K562 (cell line): ENCODE data around the gene POP5. TPM values are rescaled to one million over a fixed set of nuclear protein-coding genes. Genes with fewer than 3 reads are reported as not detected.

ENCODE experiments used
- ATF6 ChIP-seq: sonication (generic); formaldehyde crosslinking; IDR thresholded peaks from 2 replicates; pipeline ENCODE4 v1.4.0; 2020; ENCODE audit warnings: mild to moderate bottlenecking, missing genetic modification reagents
- GTF2F1 ChIP-seq: IDR thresholded peaks from 2 replicates; pipeline ENCODE4 v1.6.1; 2011; ENCODE audit warnings: low read depth, low read length, improper control_type of control experiment
- HCFC1 ChIP-seq: IDR thresholded peaks from 2 replicates; pipeline ENCODE4 v1.6.1; 2012; ENCODE audit warnings: low read depth, low read length, improper control_type of control experiment
- KAT7 ChIP-seq: sonication (generic); formaldehyde crosslinking; IDR thresholded peaks from 2 replicates; pipeline ENCODE4 v1.8.0; 2022; ENCODE audit warnings: missing genetic modification reagents, mild to moderate bottlenecking, borderline replicate concordance
- KLF16 ChIP-seq: IDR thresholded peaks from 2 replicates; pipeline ENCODE4 v1.6.1; 2016; ENCODE audit warnings: antibody characterized with exemption
- MBD2 ChIP-seq: sonication (generic); IDR thresholded peaks from 2 replicates; pipeline ENCODE4 v1.6.1; 2016; ENCODE audit warnings: low read depth, borderline replicate concordance
- RBBP5 ChIP-seq: fragments of 200-600 bp; sonication (generic); IDR thresholded peaks from 2 replicates; pipeline ENCODE4 v1.6.1; 2012; ENCODE audit warnings: borderline replicate concordance, mild to moderate bottlenecking, low read length, control low read depth, inconsistent platforms; ENCODE audit not compliant: insufficient read depth, poor library complexity, severe bottlenecking
- TAF1 ChIP-seq: IDR thresholded peaks from 2 replicates; pipeline ENCODE4 v1.6.1; 2011; ENCODE audit warnings: mild to moderate bottlenecking, low read length, moderate library complexity; ENCODE audit not compliant: insufficient read depth, control insufficient read depth, severe bottlenecking; ENCODE audit errors: extremely low read depth
- ZNF134 ChIP-seq: fragments of 250-450 bp; sonication (Bioruptor Pico); conservative IDR thresholded peaks from 2 replicates; pipeline ENCODE4 v1.4.0; 2020
- ZNF212 ChIP-seq: fragments of 450-650 bp; formaldehyde crosslinking; IDR thresholded peaks from 2 replicates; pipeline ENCODE4 v1.4.0; 2020; ENCODE audit warnings: mild to moderate bottlenecking
- polyA plus RNA-seq, 8 experiments: library from polyadenylated mRNA; depleted of rRNA in 4 of 8; stranded (reverse) in 5 of 8; unstranded in 3 of 8; fragments of >200 nt; fragmentation: Nextera tagmentation in 2 of 8; fragmentation: Illumina TruSeq in 1 of 8; extraction: Ambion mirVana in 2 of 8; extraction: Trizol in 1 of 8; gene quantifications; 2 replicates each; pipeline versions ENCODE4 v1.2.1 to v1.2.3, GENCODE V29; 2011 to 2014; ENCODE audit warnings: inconsistent platforms in 1 of 8, missing spikeins in 1 of 8
- total RNA-seq, 7 experiments: library from RNA; depleted of rRNA in 6 of 7; stranded (reverse); fragments of >200 nt in 6 of 7; fragmentation: Illumina TruSeq in 2 of 7; extraction: Trizol in 2 of 7; gene quantifications; 2 replicates each; pipeline versions ENCODE4 v1.2.1 to v1.2.3, GENCODE V29; 2011 to 2021; ENCODE audit warnings: low replicate concordance in 1 of 7
- TF ChIP-seq, protein P1 (sequence below): fragments of 450-650 bp; formaldehyde crosslinking; IDR thresholded peaks from 2 replicates; pipeline ENCODE4 v1.4.0; 2022; ENCODE audit warnings: mild to moderate bottlenecking, moderate library complexity
- TF ChIP-seq, protein P2 (sequence below): sonication (generic); formaldehyde crosslinking; IDR thresholded peaks from 2 replicates; pipeline ENCODE4 v1.8.0; 2023; ENCODE audit warnings: missing genetic modification reagents, mild to moderate bottlenecking, borderline replicate concordance
- TF ChIP-seq, protein P3 (sequence below): fragments of 450-650 bp; IDR thresholded peaks from 2 replicates; pipeline ENCODE4 v1.6.1; 2016; ENCODE audit warnings: low read depth, mild to moderate bottlenecking, moderate library complexity
- TF ChIP-seq, protein P4 (sequence below), 2 experiments: fragments of 450-650 bp; conservative IDR thresholded peaks; 2 replicates each; pipeline ENCODE4 v1.6.1; 2017; ENCODE audit warnings: mild to moderate bottlenecking in 2 of 2, moderate library complexity in 2 of 2

Gene POP5
- total and polyA plus RNA-seq, 9 of the 15 experiments (the other 6 are each of a cell fraction or from before 2014, with no cell fraction given) = 57.5 to 253 (median 73.8) TPM

GRCh38 chr12:120534703-120535655 is 46.2 kb downstream of the POP5 start (continued):
- TF ChIP-seq HCFC1 (0 out of 2 replicates have a peak, but pooled peaks have one; percentile 11), GTF2F1 (no peak), ZNF212 (CRISPR knock-in tag) (no peak), KLF16 (peak; percentile 25; the same call in 1 of the 2 replicates), ATF6 (no peak), KAT7 (peak; percentile 73; the same call in 1 of the 2 replicates), MBD2 (no peak), TAF1 (peak; percentile 57), ZNF134 (CRISPR knock-in tag) (no peak), RBBP5 (peak; percentile 89)
- TF ChIP-seq, protein P1, sequence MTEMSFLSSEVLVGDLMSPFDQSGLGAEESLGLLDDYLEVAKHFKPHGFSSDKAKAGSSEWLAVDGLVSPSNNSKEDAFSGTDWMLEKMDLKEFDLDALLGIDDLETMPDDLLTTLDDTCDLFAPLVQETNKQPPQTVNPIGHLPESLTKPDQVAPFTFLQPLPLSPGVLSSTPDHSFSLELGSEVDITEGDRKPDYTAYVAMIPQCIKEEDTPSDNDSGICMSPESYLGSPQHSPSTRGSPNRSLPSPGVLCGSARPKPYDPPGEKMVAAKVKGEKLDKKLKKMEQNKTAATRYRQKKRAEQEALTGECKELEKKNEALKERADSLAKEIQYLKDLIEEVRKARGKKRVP (CRISPR knock-in tag) = no peak
- TF ChIP-seq, protein P2, sequence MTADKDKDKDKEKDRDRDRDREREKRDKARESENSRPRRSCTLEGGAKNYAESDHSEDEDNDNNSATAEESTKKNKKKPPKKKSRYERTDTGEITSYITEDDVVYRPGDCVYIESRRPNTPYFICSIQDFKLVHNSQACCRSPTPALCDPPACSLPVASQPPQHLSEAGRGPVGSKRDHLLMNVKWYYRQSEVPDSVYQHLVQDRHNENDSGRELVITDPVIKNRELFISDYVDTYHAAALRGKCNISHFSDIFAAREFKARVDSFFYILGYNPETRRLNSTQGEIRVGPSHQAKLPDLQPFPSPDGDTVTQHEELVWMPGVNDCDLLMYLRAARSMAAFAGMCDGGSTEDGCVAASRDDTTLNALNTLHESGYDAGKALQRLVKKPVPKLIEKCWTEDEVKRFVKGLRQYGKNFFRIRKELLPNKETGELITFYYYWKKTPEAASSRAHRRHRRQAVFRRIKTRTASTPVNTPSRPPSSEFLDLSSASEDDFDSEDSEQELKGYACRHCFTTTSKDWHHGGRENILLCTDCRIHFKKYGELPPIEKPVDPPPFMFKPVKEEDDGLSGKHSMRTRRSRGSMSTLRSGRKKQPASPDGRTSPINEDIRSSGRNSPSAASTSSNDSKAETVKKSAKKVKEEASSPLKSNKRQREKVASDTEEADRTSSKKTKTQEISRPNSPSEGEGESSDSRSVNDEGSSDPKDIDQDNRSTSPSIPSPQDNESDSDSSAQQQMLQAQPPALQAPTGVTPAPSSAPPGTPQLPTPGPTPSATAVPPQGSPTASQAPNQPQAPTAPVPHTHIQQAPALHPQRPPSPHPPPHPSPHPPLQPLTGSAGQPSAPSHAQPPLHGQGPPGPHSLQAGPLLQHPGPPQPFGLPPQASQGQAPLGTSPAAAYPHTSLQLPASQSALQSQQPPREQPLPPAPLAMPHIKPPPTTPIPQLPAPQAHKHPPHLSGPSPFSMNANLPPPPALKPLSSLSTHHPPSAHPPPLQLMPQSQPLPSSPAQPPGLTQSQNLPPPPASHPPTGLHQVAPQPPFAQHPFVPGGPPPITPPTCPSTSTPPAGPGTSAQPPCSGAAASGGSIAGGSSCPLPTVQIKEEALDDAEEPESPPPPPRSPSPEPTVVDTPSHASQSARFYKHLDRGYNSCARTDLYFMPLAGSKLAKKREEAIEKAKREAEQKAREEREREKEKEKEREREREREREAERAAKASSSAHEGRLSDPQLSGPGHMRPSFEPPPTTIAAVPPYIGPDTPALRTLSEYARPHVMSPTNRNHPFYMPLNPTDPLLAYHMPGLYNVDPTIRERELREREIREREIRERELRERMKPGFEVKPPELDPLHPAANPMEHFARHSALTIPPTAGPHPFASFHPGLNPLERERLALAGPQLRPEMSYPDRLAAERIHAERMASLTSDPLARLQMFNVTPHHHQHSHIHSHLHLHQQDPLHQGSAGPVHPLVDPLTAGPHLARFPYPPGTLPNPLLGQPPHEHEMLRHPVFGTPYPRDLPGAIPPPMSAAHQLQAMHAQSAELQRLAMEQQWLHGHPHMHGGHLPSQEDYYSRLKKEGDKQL (CRISPR knock-in tag) = peak; percentile 52; the same call in 1 of the 2 replicates
- TF ChIP-seq, protein P3, sequence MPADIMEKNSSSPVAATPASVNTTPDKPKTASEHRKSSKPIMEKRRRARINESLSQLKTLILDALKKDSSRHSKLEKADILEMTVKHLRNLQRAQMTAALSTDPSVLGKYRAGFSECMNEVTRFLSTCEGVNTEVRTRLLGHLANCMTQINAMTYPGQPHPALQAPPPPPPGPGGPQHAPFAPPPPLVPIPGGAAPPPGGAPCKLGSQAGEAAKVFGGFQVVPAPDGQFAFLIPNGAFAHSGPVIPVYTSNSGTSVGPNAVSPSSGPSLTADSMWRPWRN = no peak
- TF ChIP-seq, protein P4, sequence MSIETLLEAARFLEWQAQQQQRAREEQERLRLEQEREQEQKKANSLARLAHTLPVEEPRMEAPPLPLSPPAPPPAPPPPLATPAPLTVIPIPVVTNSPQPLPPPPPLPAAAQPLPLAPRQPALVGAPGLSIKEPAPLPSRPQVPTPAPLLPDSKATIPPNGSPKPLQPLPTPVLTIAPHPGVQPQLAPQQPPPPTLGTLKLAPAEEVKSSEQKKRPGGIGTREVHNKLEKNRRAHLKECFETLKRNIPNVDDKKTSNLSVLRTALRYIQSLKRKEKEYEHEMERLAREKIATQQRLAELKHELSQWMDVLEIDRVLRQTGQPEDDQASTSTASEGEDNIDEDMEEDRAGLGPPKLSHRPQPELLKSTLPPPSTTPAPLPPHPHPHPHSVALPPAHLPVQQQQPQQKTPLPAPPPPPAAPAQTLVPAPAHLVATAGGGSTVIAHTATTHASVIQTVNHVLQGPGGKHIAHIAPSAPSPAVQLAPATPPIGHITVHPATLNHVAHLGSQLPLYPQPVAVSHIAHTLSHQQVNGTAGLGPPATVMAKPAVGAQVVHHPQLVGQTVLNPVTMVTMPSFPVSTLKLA (conservative IDR thresholded peaks at IDR 0.05) = peak in 1 of 2 experiments; percentile 56; a peak in 2 of 4 replicates
